ENCODE results near the gene TMEM50B.

DNA sequence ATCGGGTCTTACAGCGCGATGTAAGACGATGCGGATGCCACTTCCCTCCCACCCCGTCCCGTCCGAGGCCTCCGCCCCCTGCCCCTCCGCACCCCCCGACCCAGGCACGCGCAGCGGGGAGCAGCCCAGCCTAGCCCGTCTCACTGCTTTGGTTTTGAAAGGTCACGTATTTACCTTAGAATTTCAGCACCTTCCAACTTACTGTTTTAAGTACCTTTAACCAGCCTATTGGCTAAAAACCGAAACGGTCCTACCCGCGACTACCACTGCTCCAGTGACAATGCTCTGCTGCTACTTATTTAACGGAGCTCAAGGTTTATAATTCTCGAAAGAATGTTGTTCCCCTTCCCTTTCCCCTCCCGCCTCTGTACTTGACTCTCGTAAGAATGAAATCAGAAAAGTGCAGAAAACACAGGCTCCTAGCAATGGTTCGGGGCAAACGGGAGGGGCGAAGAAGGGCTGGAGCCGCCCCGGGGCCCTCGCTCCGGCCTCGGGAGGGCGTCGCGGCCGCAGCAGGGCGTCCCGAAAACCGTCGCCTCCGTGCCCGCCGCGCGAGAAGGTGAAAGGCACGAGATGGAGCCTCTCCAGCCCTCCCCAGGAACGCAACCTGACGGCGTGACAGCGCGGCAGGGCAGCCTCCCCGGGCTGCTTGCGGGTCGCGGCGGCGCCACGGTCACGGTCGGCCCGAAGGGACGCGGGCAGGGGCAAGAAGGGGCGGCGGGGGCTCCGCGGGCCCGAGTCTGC, 667 bp downstream of the TMEM50B start:
- no peak for TF ChIP-seq POLR2A (IDR thresholded peaks at IDR 0.05)
- TF ChIP-seq, protein P1, sequence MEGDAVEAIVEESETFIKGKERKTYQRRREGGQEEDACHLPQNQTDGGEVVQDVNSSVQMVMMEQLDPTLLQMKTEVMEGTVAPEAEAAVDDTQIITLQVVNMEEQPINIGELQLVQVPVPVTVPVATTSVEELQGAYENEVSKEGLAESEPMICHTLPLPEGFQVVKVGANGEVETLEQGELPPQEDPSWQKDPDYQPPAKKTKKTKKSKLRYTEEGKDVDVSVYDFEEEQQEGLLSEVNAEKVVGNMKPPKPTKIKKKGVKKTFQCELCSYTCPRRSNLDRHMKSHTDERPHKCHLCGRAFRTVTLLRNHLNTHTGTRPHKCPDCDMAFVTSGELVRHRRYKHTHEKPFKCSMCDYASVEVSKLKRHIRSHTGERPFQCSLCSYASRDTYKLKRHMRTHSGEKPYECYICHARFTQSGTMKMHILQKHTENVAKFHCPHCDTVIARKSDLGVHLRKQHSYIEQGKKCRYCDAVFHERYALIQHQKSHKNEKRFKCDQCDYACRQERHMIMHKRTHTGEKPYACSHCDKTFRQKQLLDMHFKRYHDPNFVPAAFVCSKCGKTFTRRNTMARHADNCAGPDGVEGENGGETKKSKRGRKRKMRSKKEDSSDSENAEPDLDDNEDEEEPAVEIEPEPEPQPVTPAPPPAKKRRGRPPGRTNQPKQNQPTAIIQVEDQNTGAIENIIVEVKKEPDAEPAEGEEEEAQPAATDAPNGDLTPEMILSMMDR (IDR thresholded peaks at IDR 0.05) = no peak
- no peak for TF ChIP-seq POLR2AphosphoS5 (IDR thresholded peaks at IDR 0.05)
